DOHH2 (cell line): Measurements from ENCODE around the gene ANKRD18B.
"Not testable (repeated sequence)": the region's sequence is repeated elsewhere in the genome, so short reads cannot be mapped to it uniquely, and the experiment has no call there.

Source experiments
- H3F3A ChIP-seq: fragments of 200-600 bp; sonication (generic), shearing (Covaris generic); 2 replicates; pipeline ENCODE4 v1.6.0; 2016; ENCODE audit warnings: antibody characterized with exemption, mild to moderate bottlenecking; ENCODE audit not compliant: control insufficient read depth, insufficient read depth
- H3K27ac ChIP-seq: fragments of 200-600 bp; sonication (generic); 2 replicates; pipeline ENCODE4 v1.5.1; 2014; ENCODE audit warnings: low read depth, mild to moderate bottlenecking, low read length, moderate library complexity
- H3K27me3 ChIP-seq: fragments of 200-600 bp; sonication (generic); 2 replicates; pipeline ENCODE4 v1.6.1; 2014; ENCODE audit warnings: mild to moderate bottlenecking, low read length, mixed read lengths; ENCODE audit not compliant: control insufficient read depth
- H3K36me3 ChIP-seq: fragments of 200-600 bp; sonication (generic); 2 replicates; pipeline ENCODE4 v1.6.1; 2014; ENCODE audit warnings: mild to moderate bottlenecking, low read length, moderate library complexity, mixed read lengths; ENCODE audit not compliant: control insufficient read depth
- H3K4me1 ChIP-seq: fragments of 200-600 bp; sonication (generic); 2 replicates; pipeline ENCODE4 v1.6.1; 2014; ENCODE audit warnings: mild to moderate bottlenecking, low read length, mixed read lengths; ENCODE audit not compliant: control insufficient read depth
- H3K4me2 ChIP-seq: fragments of 200-600 bp; sonication (generic); 2 replicates; pipeline ENCODE4 v1.6.0; 2014; ENCODE audit warnings: mild to moderate bottlenecking, low read length, moderate library complexity
- H3K4me3 ChIP-seq: fragments of 200-600 bp; sonication (generic); 2 replicates; pipeline ENCODE4 v1.5.1; 2014; ENCODE audit warnings: mild to moderate bottlenecking, low read length, mixed read lengths
- H3K79me2 ChIP-seq: fragments of 200-600 bp; sonication (generic); 2 replicates; pipeline ENCODE4 v1.6.1; 2014; ENCODE audit warnings: mild to moderate bottlenecking, low read length, mixed read lengths; ENCODE audit not compliant: control insufficient read depth
- H3K9me2 ChIP-seq: fragments of 200-600 bp; sonication (generic); replicated peaks from 2 replicates; pipeline ENCODE4 v1.6.1; 2014; ENCODE audit warnings: mild to moderate bottlenecking, low read length, mixed read lengths; ENCODE audit not compliant: control insufficient read depth
- H3K9me3 ChIP-seq: fragments of 200-600 bp; sonication (generic); 2 replicates; pipeline ENCODE4 v1.6.1; 2014; ENCODE audit warnings: antibody characterized with exemption, low read length, mixed read lengths; ENCODE audit not compliant: control insufficient read depth, insufficient read depth
- H4K20me1 ChIP-seq: fragments of 200-600 bp; sonication (generic); 2 replicates; pipeline ENCODE4 v1.6.0; 2014; ENCODE audit warnings: low read depth, mild to moderate bottlenecking, antibody characterized with exemption, low read length, moderate library complexity; ENCODE audit not compliant: control insufficient read depth, insufficient read depth
- CTCF ChIP-seq: fragments of 200-600 bp; sonication (generic); IDR thresholded peaks from one replicate; pipeline ENCODE4 v1.5.1; 2014; ENCODE audit warnings: antibody characterized with exemption, mild to moderate bottlenecking, low read depth, low read length; ENCODE audit not compliant: poor library complexity, severe bottlenecking
- EZH2phosphoT487 ChIP-seq: fragments of 200-600 bp; sonication (generic); IDR thresholded peaks from 2 replicates; pipeline ENCODE4 v1.6.1; 2017; ENCODE audit warnings: borderline replicate concordance, mild to moderate bottlenecking, antibody characterized with exemption, low read length, moderate library complexity, mixed read lengths

Gene ANKRD18B

DNA sequence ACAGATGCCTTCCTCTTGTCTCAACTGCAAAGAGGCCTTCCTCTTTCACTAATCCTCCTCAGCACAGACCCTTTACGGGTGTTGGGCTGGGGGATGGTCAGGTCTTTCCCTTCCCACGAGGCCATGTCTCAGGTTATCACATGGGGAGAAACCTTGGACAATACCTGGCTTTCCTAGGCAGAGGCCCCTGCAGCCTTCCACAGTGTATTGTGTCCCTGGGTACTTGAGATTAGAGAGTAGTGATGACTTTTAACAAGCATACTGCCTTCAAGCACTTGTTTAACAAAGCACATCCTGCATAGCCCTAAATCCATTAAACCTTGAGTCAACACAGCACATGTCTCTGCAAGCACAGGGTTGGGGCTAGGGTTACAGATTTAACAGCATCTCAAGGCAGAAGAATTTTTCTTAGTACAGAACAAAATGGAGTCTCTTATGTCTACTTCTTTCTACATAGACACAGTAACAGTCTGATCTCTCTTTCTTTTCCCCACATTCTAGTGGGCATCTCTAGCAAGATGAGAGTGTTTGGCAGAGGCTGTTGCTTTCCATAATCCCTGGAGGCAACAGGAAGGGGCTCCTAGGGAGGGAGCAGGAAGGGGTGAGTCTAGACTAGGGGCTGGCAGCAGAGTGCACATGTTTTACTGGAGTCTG lies 8.6 kb upstream of the ANKRD18B start:
- H3K9me3 ChIP-seq, H3K36me3 ChIP-seq, H4K20me1 ChIP-seq, H3K4me2 ChIP-seq, H3K9me2 ChIP-seq, H3K4me3 ChIP-seq, H3F3A ChIP-seq, H3K27ac ChIP-seq, H3K27me3 ChIP-seq, H3K4me1 ChIP-seq, H3K79me2 ChIP-seq: not testable (repeated sequence)

DNA sequence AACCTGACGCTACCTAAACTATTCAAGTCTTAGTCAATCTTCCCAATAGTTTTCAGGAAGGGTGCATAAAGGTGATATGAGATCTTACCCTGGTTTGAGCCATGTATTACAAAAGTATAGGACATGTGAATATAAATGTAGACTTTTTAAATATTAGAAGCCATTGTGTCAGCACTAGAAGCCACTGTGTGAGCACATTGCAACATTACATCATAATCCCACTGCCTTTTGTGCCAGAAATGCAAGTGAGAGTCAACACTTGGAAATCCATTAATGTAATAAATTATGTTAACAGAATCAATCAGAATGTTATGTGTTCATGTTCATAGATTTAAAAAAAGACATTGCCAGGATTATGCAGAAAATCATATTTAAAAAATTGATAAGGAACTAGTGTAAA lies 7.7 kb upstream of the ANKRD18B start:
- not testable (repeated sequence) for H3K27me3 ChIP-seq, H3K79me2 ChIP-seq, H3K27ac ChIP-seq, H3K4me3 ChIP-seq, H3F3A ChIP-seq, H4K20me1 ChIP-seq, H3K9me3 ChIP-seq, H3K9me2 ChIP-seq, H3K36me3 ChIP-seq, H3K4me1 ChIP-seq, H3K4me2 ChIP-seq

DNA sequence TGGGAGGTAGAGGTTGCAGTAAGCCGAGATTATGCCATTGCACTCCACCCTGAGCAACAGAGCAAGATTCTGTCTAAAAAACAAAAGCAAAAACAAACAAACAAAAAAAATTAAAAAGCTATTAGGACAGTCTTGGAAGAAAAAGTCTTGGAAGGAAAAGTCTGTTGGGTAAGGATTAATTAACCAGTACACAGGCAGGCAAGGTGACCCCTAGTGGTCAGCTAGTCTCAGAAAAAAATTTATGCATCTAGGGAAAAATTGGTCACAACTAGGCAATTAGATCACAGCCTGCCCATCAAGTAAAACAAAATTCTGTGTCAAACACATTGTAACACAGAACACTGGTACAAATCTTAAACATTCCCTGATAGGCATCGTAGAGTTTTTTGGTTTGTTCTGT lies 6.7 kb upstream of the ANKRD18B start:
- Histone ChIP-seq H3K9me2 (no peaks in the 10 kb centered on the region), H3K27me3 (no peaks in the 10 kb centered on the region), H3K79me2 (no peaks in the 10 kb centered on the region), H3K4me2 (no peak overlapping the region), H4K20me1 (no peaks in the 10 kb centered on the region), H3K36me3 (no peaks in the 10 kb centered on the region), H3K4me3 (no peak overlapping the region), H3F3A (no peaks in the 10 kb centered on the region), H3K4me1 (no peaks in the 10 kb centered on the region), H3K27ac (no peak overlapping the region), H3K9me3 (no peaks in the 10 kb centered on the region)
- TF ChIP-seq EZH2phosphoT487 (no peak), CTCF (peak; percentile 65)

DNA sequence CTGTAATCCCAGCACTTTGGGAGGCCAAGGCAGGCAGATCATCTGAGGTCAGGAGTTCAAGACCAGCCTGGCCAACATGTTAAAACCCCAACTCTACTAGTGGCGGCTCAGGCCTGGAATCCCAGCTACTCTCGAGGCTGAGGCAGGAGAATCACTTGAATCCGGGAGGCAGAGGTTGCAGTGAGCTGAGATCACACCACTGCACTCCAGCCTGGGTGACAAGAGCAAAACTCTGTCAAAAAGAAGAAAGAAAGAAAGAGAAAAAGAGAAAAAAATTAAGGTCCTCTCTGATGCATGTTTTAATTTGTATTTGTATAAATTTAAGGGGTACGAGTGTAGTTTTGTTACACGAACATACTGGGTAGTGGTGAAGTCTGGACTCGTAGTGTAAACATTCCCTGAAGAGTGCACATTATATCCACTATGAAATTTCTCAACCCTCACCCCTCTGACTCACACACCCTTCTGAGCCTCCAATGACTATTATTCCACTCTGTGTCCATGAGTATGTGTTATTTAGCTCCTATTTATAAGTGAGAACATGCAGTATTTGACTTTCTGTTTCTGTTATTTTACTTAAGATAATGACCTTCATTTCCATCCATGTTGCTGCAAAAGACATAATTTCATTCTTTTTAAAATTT lies 6.0 kb upstream of the ANKRD18B start:
- not testable (repeated sequence) for H3K4me1 ChIP-seq, H3K27ac ChIP-seq, H3K9me2 ChIP-seq, H3K4me2 ChIP-seq, H3K79me2 ChIP-seq, H3F3A ChIP-seq, H3K9me3 ChIP-seq, H3K4me3 ChIP-seq, H4K20me1 ChIP-seq, H3K27me3 ChIP-seq, H3K36me3 ChIP-seq

- H3K9me3 ChIP-seq, H3K27me3 ChIP-seq, H4K20me1 ChIP-seq, H3K9me2 ChIP-seq, H3K36me3 ChIP-seq, H3K4me3 ChIP-seq, H3F3A ChIP-seq, H3K79me2 ChIP-seq, H3K4me2 ChIP-seq, H3K27ac ChIP-seq, H3K4me1 ChIP-seq: not testable (repeated sequence)
Measured at GRCh38 chr9:33521861-33522260, 2.2 kb upstream of the ANKRD18B start.
